22Rv1 (cell line): ENCODE measurements around the gene GNAI1.

Experiments used
- ZFX ChIP-seq: fragments of 450-650 bp; IDR thresholded peaks from 2 replicates; pipeline ENCODE4 v1.6.1; 2017; ENCODE audit warnings: antibody characterized with exemption, borderline replicate concordance
- TF ChIP-seq, protein P1 (sequence below): fragments of 450-650 bp; IDR thresholded peaks from 2 replicates; pipeline ENCODE4 v1.5.1; 2017; ENCODE audit warnings: mild to moderate bottlenecking

DNA sequence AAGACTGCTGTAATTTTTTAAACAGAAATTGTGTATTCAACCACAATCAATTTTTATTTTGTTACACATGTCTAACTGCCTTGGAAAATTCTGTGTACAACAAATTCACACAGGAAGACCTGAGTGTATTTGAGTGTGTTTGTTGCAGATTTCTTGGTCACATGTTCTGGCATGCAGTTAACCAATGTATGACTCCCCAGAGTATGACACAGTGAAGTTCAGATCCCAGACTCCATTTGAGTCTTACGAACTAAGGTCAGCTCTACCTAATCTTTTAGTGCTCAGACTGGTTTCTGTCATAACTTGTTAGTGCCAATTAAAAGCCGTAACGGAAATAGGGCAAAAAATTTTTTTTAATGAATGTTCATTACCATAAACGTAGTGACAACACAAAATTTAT lies 5.8 kb downstream of the GNAI1 start:
- TF ChIP-seq, protein P1, sequence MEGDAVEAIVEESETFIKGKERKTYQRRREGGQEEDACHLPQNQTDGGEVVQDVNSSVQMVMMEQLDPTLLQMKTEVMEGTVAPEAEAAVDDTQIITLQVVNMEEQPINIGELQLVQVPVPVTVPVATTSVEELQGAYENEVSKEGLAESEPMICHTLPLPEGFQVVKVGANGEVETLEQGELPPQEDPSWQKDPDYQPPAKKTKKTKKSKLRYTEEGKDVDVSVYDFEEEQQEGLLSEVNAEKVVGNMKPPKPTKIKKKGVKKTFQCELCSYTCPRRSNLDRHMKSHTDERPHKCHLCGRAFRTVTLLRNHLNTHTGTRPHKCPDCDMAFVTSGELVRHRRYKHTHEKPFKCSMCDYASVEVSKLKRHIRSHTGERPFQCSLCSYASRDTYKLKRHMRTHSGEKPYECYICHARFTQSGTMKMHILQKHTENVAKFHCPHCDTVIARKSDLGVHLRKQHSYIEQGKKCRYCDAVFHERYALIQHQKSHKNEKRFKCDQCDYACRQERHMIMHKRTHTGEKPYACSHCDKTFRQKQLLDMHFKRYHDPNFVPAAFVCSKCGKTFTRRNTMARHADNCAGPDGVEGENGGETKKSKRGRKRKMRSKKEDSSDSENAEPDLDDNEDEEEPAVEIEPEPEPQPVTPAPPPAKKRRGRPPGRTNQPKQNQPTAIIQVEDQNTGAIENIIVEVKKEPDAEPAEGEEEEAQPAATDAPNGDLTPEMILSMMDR = no peak
- TF ChIP-seq ZFX = no peak
